Adrenal gland (tissue), 5 donors: ENCODE results near the gene ZNF608.

Source experiments
- CTCF ChIP-seq, 6 experiments: fragments of 450-650 bp in 4 of 6; fragments of 200-600 bp in 2 of 6; sonication (generic) in 1 of 6; IDR thresholded peaks; 1 replicate in 5 of 6; 2 replicates in 1 of 6; pipeline versions ENCODE4 v1.5.1 to v1.8.0; 2016 to 2021; ENCODE audit warnings: antibody characterized with exemption in 6 of 6, mild to moderate bottlenecking in 2 of 6, moderate library complexity in 1 of 6
- POLR2A ChIP-seq, 2 donors: fragments of 450-650 bp; IDR thresholded peaks; one replicate each; pipeline ENCODE4 v1.6.1; 2017; ENCODE audit warnings: antibody characterized with exemption in 2 of 2, mild to moderate bottlenecking in 2 of 2, moderate library complexity in 1 of 2
- donor health status: DM: no; HTN: no; CAD: no.

- no peak for TF ChIP-seq CTCF (IDR thresholded peaks at IDR 0.05)
- TF ChIP-seq POLR2A (IDR thresholded peaks at IDR 0.05) = no peak
These were observed 44.7 kb upstream of the ZNF608 start for GRCh38 chr5:124790895-124791732.
